GM19193 (cell line): ENCODE results near the gene NEMP2.

ENCODE experiments used
- POLR2A ChIP-seq: IDR thresholded peaks from 4 replicates; pipeline ENCODE4 v1.6.1; 2011; ENCODE audit not compliant: insufficient read depth, insufficient read length; ENCODE audit errors: extremely low read depth

NEMP2 gene

GRCh38 chr2:190460487-190460886 lies 74.0 kb downstream of the NEMP2 start:
- no peak for TF ChIP-seq POLR2A

GRCh38 chr2:190459881-190460280 lies 74.6 kb downstream of the NEMP2 start:
- no peak for TF ChIP-seq POLR2A

- TF ChIP-seq POLR2A, result no peak
Measured at GRCh38 chr2:190458352-190459107, 76.0 kb downstream of the NEMP2 start.

- TF ChIP-seq POLR2A, result no peak
Measured at GRCh38 chr2:190457256-190457655, 77.3 kb downstream of the NEMP2 start.

GRCh38 chr2:190456833-190457232 lies 77.7 kb downstream of the NEMP2 start:
- no peak for TF ChIP-seq POLR2A

- TF ChIP-seq POLR2A, result no peak
Measured at GRCh38 chr2:190455358-190456095, 79.0 kb downstream of the NEMP2 start.

- no peak for TF ChIP-seq POLR2A
Measured at GRCh38 chr2:190454795-190455194, 79.7 kb downstream of the NEMP2 start.
